HL-60 (cell line): ENCODE measurements around the gene CCDC187.

Source experiments
- DNase-seq, 2 experiments: peaks; one replicate each; pipeline ENCODE4 v3.0.0-alpha.2; 2010 to 2020; ENCODE audit warnings: low read depth in 1 of 2, low spot score in 1 of 2
- H3K27ac ChIP-seq: fragments of 250-450 bp; sonication (Bioruptor Pico); replicated peaks from 2 replicates; pipeline ENCODE4 v1.5.1; 2020; ENCODE audit warnings: mild to moderate bottlenecking, moderate library complexity
- H3K27me3 ChIP-seq: fragments of 250-450 bp; sonication (Bioruptor Pico); 2 replicates; pipeline ENCODE4 v1.5.1; 2021; ENCODE audit warnings: mild to moderate bottlenecking, moderate library complexity; ENCODE audit not compliant: insufficient read depth, poor library complexity, severe bottlenecking
- H3K4me3 ChIP-seq: replicated peaks from 2 replicates; pipeline ENCODE4 v1.5.1; 2011; ENCODE audit warnings: mild to moderate bottlenecking, control low read depth, low read length; ENCODE audit not compliant: insufficient read depth
- GABPA ChIP-seq: IDR thresholded peaks from 2 replicates; pipeline ENCODE4 v1.6.1; 2012; ENCODE audit warnings: low read depth
- POLR2AphosphoS5 ChIP-seq: IDR thresholded peaks from 2 replicates; pipeline ENCODE4 v1.6.1; 2012; ENCODE audit warnings: low read depth
- SPI1 ChIP-seq: IDR thresholded peaks from 2 replicates; pipeline ENCODE4 v1.6.1; 2012; ENCODE audit warnings: low read depth, mild to moderate bottlenecking, borderline replicate concordance
- TF ChIP-seq, protein P1 (sequence below): IDR thresholded peaks from 2 replicates; pipeline ENCODE4 v1.6.1; 2012; ENCODE audit warnings: low read depth; ENCODE audit not compliant: insufficient replicate concordance
- TF ChIP-seq, protein P2 (sequence below): IDR thresholded peaks from one replicate; pipeline ENCODE4 v1.5.1; 2011; ENCODE audit warnings: low read length, control low read depth, inconsistent platforms; ENCODE audit not compliant: insufficient read depth

The CCDC187 gene

DNA sequence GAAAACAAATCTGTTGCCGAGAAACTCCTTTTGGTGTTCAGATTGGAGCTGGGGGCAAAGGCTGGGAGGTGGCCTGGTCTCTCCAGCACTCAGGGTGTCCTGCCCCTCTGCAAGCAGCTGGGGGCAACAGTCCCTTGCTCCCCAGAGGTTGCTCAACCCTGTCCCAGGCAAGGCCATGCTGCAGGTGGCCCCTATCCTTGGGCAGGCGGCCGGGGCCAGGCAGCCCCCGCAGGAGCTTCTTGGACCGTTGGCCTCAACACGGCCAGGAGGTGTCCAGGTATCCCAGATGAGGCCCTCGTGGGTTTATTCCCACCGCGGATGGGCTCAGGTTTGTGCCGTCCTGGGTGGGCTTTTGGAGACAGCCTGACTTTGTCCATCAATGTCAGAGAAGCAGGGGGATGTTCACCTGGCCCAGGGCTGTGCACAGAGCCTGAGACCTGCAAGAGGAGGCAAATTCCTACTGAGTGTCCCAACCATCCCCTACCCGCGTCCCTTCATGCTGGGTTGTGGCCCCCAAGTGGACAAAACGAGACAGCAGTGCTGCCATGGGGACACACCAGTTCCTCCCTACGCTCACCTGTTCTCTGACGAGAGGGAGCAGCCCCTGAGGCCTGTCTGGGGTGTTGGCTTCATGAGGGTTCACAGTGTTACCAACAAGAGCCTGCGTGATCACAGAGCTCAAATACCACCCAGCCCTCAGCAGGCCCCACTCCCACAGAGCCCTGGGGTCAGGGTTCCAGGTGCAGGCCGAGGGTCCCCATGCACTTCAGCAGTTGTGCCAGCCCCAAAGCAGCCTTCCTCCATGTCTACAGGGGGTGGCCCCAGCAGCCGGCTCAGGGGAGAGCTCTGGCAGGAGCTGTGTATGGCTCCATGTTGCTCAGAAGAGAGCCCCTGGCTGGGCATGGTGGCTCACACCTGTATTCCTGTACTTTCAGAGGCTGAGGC lies 9.5 kb upstream of the CCDC187 start:
- Histone ChIP-seq H3K27me3 (peaks cover 3% of the 10 kb centered on the region), H3K27ac (no peak overlapping the region), H3K4me3 (no peak overlapping the region)
- DNase-seq: no peak
- TF ChIP-seq, protein P1, sequence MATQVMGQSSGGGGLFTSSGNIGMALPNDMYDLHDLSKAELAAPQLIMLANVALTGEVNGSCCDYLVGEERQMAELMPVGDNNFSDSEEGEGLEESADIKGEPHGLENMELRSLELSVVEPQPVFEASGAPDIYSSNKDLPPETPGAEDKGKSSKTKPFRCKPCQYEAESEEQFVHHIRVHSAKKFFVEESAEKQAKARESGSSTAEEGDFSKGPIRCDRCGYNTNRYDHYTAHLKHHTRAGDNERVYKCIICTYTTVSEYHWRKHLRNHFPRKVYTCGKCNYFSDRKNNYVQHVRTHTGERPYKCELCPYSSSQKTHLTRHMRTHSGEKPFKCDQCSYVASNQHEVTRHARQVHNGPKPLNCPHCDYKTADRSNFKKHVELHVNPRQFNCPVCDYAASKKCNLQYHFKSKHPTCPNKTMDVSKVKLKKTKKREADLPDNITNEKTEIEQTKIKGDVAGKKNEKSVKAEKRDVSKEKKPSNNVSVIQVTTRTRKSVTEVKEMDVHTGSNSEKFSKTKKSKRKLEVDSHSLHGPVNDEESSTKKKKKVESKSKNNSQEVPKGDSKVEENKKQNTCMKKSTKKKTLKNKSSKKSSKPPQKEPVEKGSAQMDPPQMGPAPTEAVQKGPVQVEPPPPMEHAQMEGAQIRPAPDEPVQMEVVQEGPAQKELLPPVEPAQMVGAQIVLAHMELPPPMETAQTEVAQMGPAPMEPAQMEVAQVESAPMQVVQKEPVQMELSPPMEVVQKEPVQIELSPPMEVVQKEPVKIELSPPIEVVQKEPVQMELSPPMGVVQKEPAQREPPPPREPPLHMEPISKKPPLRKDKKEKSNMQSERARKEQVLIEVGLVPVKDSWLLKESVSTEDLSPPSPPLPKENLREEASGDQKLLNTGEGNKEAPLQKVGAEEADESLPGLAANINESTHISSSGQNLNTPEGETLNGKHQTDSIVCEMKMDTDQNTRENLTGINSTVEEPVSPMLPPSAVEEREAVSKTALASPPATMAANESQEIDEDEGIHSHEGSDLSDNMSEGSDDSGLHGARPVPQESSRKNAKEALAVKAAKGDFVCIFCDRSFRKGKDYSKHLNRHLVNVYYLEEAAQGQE: no peak
- TF ChIP-seq POLR2AphosphoS5: no peak
- TF ChIP-seq, protein P2, sequence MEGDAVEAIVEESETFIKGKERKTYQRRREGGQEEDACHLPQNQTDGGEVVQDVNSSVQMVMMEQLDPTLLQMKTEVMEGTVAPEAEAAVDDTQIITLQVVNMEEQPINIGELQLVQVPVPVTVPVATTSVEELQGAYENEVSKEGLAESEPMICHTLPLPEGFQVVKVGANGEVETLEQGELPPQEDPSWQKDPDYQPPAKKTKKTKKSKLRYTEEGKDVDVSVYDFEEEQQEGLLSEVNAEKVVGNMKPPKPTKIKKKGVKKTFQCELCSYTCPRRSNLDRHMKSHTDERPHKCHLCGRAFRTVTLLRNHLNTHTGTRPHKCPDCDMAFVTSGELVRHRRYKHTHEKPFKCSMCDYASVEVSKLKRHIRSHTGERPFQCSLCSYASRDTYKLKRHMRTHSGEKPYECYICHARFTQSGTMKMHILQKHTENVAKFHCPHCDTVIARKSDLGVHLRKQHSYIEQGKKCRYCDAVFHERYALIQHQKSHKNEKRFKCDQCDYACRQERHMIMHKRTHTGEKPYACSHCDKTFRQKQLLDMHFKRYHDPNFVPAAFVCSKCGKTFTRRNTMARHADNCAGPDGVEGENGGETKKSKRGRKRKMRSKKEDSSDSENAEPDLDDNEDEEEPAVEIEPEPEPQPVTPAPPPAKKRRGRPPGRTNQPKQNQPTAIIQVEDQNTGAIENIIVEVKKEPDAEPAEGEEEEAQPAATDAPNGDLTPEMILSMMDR: no peak
- TF ChIP-seq GABPA: no peak
- no peak for TF ChIP-seq SPI1

DNA sequence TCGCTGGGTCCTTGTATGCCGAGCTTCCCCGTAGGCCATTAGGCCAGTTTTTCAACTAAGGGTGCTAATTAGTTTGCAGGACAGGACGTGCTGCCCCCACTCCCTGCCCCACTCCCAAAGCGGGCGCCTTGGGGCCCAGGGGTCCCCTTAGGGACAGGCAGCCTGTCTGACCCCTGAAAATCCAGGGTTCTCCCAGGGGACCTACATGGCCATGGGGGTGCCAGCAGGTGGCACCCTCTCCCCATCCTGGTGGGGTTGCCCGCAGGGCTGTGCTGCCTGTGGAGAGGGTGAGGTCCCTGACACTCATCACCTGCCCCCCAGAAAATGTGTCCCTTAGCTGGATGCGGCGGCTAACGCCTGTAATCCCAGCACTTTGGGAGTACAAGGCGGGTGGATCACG lies 8.5 kb upstream of the CCDC187 start:
- peak in 1 of 2 experiments; percentile 48 for DNase-seq
- no peak overlapping the region for H3K4me3 ChIP-seq
- peaks cover 3% of the 10 kb centered on the region for H3K27me3 ChIP-seq
- no peak overlapping the region for H3K27ac ChIP-seq
- TF ChIP-seq, protein P1: no peak
- no peak for TF ChIP-seq GABPA
- TF ChIP-seq, protein P2: peak; percentile 31

DNA sequence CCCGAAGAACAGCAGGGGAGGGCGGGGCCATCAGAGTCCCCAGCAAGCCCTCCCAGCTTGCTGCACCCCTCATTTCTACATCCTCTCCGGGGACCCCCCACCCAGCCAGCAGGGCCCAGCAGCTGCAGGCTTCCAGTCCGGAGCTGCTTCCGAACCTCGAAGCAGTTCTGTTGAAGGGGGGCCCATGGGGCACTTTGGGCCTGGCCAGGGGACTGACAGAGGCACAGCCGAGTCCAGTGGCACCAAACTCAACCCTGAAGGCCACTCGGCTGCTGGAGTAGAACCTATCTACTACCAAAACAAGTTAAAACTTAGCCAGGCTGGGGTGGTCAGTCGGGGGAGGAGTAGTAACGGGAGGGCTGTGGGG lies 8.1 kb upstream of the CCDC187 start:
- Histone ChIP-seq H3K4me3 (no peak overlapping the region), H3K27ac (no peak overlapping the region), H3K27me3 (peaks cover 6% of the 10 kb centered on the region)
- DNase-seq: no peak
- no peak for TF ChIP-seq SPI1
- no peak for TF ChIP-seq POLR2AphosphoS5
- TF ChIP-seq, protein P2: no peak
- TF ChIP-seq, protein P1: no peak
- no peak for TF ChIP-seq GABPA
